Inferior parietal cortex (tissue), 1 donor: ENCODE results near the gene LRRC56.

ENCODE experiments used
- DNase-seq: peaks from one replicate; pipeline ENCODE4 v3.0.0-alpha.2; 2016; ENCODE audit errors: extremely low spot score

LRRC56 gene

DNA sequence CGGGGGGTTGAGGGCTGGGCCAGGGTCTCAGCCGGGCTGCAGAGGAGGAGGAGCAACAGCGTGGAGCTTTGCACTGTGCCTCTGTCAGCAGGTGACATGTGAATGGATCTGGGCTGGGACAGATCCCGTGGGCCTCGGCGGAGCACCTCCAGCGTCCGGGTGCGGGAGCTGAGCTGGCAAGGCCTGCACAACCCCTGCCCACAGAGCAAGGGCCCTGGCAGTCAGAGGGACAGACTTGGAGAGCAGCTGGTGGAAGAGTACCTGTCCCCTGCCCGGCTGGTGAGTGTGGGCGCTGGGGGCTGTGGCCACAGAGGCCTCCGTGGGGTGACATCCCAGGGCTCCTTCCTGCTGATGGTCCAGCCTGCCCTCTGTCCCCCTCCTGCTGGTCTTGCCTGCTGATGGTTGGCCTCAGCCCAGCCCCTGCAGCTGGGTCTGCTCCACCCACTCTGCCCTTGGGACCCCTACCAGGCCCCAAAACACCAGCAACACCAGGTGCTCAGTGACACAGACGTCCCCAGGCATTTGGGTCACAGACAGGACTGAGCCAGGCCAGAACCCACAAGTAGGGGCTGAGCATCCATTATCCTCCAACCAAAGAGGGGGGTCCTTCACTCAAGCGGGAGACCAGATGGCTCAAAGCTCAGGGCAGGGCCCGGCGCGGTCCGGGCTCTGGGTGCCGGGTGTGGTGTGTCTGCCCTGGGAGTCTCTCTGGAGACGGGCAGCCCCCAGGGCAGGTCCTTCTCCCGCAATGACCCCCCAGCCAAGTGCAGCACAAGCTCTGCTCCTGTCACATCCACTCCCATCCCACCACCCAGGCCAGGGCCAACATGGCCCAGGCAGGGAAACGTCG lies 3.5 kb downstream of the LRRC56 start:
- DNase-seq, result no peak

DNA sequence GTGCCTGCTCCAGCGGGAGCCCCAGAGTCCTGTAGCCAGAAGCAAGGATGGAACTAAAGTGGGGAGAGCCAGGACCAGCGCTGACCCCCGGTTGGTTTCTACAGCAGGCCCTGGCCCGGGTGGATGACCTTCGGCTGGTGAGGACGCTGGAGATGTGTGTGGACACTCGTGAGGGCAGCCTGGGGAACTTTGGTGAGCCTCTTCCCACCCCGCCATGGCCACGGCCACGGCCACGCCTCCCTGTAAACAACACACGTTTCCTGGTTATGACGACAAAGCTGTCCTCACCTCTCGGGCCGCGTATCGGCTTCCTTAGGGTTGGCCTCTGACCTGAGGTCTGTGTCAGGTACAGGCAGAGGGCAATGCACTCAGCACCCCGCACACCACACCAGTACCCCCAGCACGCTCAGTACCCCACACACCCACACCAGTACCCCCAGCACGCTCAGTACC lies 4.1 kb downstream of the LRRC56 start:
- no peak for DNase-seq

DNA sequence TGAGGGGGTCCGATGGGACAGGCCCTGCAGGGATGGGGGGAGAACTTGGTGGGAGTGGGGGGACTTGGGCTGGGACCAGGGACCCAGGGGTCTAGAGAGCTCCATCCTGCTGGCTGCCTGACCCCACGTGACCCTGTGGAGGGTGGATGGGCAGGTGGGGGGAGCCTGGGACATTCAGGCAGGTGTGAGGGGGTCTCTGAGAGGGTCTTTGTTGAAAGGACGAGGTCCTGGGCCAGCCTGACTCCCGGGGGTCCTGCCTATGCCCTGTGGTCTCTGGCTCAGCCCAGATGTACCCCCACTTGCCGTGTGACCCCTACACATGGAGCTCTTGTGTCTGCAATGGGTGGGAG lies 7.5 kb downstream of the LRRC56 start:
- DNase-seq, result no peak

GRCh38 chr11:545171-545570 lies 7.8 kb downstream of the LRRC56 start:
- no peak for DNase-seq

- no peak for DNase-seq
Measured at GRCh38 chr11:548700-549603, 11.6 kb downstream of the LRRC56 start.

GRCh38 chr11:550021-550745 lies 12.9 kb downstream of the LRRC56 start:
- no peak for DNase-seq

GRCh38 chr11:550746-551085 lies 13.4 kb downstream of the LRRC56 start:
- no peak for DNase-seq

DNA sequence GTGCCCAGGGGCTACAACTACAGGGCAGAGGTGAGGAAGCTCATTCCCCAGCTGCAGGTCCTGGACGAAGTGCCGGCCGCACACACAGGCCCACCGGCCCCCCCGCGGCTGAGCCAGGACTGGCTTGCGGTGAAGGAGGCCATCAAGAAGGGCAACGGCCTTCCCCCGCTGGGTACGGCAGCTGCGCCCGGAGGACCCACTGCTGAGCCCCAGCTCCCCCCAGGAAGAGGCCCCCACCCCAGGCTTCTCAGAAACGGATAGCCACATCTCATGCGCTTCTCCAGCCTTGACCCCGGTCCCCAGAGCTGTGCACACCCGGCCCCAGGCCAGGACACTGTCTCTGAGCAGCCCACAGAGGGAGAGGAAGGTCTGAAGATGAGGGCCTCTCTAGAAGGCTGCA lies 13.8 kb downstream of the LRRC56 start:
- DNase-seq, result no peak

DNA sequence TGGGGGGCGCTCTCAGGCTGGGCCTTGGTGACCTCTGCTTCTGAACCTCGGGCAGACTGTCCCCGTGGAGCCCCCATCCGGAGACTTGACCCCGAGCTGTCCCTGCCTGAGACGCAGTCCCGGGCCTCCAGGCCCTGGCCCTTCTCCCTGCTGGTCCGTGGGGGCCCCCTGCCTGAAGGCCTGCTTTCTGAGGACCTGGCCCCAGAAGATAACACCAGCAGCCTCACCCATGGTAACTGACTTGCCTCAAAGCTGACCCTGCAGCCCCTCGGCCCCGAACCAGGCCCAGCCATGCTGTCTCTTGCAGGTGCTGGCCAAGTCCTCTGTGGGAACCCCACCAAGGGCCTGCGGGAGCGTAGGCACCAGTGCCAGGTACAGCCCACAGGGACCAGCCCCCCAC lies 14.3 kb downstream of the LRRC56 start:
- DNase-seq, result no peak

DNA sequence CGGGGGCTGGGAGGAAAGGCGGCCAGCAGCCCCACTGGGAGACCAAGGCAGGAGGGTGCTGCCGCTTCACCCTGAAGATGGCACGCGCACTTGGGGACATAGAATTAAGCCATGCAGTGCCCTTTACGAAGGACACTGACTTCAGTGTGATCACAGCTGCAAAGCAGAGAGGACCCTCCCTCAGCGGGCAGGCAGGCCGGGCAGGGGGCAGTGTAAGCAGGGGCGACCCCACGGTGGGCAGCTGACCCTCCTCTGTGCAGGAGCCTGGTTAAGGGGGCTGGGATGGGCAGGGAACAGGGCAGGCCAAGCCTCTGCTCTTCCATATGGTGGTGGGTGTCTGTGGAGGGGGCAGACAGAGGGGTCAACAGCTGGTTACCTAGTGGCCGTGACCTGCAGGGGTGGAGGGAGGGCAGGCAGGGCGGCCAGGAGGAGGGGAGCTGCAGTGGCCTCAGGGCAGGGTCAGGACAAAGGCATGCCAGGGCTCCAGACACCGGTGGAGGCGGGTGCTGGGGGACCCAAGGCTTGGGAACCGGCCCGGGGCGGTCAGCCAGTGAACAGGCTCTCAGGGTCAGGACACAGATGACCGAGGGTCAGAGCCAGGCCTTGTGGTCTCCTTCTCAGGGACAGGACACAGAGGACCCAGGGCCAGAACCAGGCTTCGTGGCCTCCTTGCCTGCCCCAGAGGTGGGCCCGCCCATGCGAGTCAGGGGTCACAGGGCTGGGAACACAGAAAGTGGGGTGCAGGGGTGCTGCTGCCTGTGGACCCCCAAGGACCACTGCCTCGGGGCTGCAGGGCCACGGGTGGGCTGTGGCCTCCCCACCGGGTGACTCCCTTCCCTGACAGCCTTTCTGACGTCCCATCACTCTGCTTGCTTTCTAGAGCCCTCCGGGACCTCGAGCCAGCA lies 16.0 kb downstream of the LRRC56 start:
- no peak for DNase-seq

DNA sequence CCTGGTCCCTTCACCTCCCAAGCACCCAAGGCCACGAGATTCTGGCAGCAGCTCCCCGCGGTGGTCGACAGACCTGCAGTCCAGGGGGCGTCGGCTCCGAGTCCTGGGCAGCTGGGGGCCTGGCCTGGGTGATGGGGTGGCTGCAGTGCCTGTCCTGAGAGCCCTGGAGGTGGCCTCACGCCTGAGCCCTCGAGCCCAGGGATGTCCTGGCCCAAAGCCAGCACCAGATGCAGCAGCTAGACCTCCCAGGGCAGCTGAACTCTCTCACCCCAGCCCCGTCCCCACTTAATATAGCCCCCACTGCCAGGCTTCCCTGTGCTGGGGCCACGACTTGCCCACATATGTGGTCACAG lies 16.6 kb downstream of the LRRC56 start:
- no peak for DNase-seq

DNA sequence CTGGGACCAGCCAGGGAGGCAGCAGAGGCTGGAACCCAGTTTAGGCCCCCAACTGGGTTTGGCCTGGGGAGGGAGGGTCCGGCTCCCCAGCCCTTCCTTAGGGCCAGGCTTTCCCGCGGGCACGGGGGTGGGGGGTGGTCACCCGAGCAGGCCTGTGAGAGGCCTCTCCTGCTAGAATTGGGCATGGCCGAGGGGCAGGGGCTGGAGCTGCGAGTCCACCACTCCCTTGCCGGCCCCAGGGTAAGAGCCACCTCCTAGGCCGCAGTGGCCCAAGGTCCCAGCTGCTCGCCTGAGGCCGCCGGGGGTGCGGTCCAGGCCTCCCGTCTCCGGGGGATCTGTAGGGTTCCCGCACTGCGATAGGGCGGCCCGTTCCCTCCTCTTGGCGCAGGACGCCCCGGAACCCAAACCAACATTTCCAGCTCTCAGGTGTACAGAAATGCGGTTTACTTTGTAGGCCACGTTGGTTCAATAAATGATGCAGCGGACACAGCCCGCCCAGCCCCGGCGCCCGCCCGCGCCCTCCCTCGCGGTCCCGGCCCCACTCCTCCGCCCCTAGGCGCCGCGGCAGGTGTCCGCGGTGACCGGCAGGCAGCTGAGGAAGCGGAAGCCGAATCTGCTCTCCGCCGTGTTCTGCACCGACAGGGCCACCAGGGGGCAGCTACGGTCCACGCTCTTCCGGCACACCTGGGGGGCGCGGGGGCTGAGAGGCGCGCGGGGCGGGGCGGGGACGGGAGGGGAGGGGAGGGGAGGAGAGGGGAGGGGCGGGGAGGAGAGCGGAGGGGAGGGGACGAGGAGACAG lies 17.3 kb downstream of the LRRC56 start:
- no peak for DNase-seq

DNA sequence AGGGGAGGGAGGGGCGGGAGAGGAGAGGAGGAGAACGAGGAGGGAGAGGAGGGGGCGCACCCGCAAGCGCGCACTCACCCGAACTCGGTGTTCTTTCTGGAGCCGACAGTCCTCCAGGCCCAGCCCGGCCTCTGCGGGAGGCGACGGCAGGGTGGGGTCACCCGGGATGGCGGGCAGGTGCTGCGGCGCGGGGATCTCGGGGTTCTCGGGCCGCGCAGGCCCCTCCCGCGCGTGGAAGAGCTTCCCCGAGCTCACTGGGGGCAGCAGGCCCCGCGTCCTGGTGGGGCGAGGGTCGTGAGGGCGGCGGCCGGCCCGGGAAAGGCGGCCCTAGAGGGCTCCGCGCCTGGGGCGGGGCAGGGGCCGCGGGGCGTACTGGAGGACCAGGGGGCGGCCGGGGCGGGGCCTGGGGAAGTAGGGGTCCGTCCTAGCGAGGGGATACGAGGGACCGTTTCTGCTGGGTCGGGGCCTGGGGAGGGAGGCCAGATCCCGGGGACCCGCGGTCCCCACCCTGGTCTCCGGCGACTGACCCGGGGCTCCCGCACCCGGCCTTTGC lies 18.0 kb downstream of the LRRC56 start:
- DNase-seq, result no peak

DNA sequence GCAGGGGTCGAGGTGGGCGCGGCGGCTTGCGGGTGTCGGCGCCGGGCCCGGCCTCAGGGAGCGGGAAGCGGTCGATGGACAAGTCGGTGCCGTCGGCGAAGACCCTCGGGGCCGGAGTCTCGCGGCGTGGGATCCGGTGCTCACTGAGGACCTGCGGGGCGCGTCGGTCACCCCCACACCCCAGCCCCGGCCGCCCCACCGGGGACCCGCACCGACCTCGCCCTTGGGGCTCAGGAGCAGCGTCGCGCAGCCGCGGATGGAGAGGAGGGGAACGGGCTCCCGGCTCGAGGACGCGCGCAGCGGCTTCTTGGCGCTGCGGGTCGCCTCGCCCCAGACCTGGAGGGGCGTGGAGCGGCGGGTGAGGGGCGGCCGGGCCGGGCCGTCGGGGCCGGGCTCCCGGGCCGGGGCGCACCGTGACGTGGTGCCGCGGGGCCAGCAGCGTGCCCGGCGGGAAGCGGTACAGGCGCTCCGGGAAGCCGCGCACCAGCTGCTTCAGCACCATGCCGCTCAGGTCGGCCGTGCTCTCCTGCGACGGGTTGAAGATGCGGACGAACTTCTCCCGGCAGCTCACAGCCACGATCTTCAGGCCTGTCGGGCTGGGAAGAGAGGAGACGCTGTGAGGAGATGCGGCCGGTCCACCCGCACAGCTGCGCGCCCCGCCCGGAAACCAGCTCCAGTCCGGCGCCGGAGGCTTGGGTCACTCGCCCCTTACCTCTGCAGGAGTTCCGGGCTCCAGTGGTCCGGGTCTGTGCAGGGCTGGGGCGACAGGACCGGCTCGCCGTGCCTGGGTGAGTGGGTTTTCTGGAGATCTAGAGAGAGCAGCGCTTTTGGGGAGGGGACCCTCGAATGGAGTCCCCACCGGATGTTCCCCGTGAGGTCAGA lies 18.7 kb downstream of the LRRC56 start:
- no peak for DNase-seq

GRCh38 chr11:556662-557256 lies 19.4 kb downstream of the LRRC56 start:
- DNase-seq, result no peak

GRCh38 chr11:557328-558132 lies 20.2 kb downstream of the LRRC56 start:
- DNase-seq, result no peak

DNA sequence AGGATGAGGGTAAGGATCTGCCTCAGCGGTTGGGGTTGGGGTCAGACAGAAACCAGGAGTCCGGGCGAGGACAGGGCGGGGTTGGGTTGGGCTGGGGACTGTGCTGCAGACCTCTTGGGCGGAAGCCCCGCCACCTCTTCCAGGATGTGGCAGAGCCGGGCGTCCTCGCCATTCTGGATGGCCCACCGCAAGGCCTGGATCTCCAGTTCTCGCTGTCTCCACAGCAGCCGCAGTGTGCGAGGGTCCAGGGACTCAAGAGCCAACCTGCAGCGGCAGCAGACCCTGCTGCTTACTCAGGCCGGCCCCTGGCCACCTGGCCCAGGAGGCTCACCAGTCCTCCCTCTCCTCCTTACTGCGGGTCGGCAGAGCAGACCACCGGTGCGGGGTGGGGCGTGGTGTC lies 21.2 kb downstream of the LRRC56 start:
- no peak for DNase-seq

- no peak for DNase-seq
Measured at GRCh38 chr11:559020-559620, 21.8 kb downstream of the LRRC56 start.
